GM12878 (cell line): ENCODE data around the gene STX4. TPM values are rescaled to one million over a fixed set of nuclear protein-coding genes. Genes with fewer than 3 reads are reported as not detected.

Experiments
- ATAC-seq: fragments of 200-7000 bp; cut with Tn5 transposase; 3 replicates; pipeline ENCODE4 v1.9.1; 2020; ENCODE audit warnings: mild to moderate bottlenecking, moderate library complexity
- BruUV-seq: library from RNA; stranded (reverse); fragments of 400-500 nt; replicated peaks from 2 replicates; lab custom pipeline; 2021; lab: Mats Ljungman, UMichigan
- CTCF ChIA-PET: fragments of 300-600 bp; sonication (Branson Sonifier 250); formaldehyde crosslinking; extraction: SDS; loops from one replicate; lab custom pipeline; 2021; ENCODE audit warnings: inconsistent platforms; lab: Yijun Ruan, JAX
- POLR2A ChIA-PET: fragments of 350-600 bp; formaldehyde crosslinking; extraction: SDS; loops from one replicate; lab custom pipeline; 2021; ENCODE audit warnings: inconsistent platforms; lab: Charles Lee
- RAD21 ChIA-PET: fragments of 300-600 bp; sonication (Branson Sonifier 250); formaldehyde crosslinking; loops from one replicate; lab custom pipeline; 2023; ENCODE audit warnings: antibody characterized with exemption; ENCODE audit not compliant: unreplicated experiment; lab: Charles Lee
- SMC1A ChIA-PET: fragments of 300-600 bp; sonication (Branson Sonifier 250); formaldehyde crosslinking; loops from one replicate; lab custom pipeline; 2023; ENCODE audit not compliant: unreplicated experiment, uncharacterized antibody; lab: Charles Lee
- DNase-seq: peaks from one replicate; pipeline ENCODE4 v3.0.0-alpha.2; 2011; ENCODE audit warnings: low read depth, low spot score
- FAIRE-seq: peaks from 3 replicates; lab custom pipeline; 2011; peaks lifted over from hg19 to GRCh38; lab: Jason Lieb, UNC
- H2AFZ ChIP-seq: 2 replicates; pipeline ENCODE4 v1.6.0; 2011; ENCODE audit warnings: low read depth, low read length, control low read depth; ENCODE audit not compliant: control insufficient read depth
- H3K27ac ChIP-seq: 2 replicates; pipeline ENCODE4 v1.5.1; 2011; ENCODE audit warnings: control low read depth; ENCODE audit not compliant: control insufficient read depth, insufficient read depth
- H3K27me3 ChIP-seq, 2 experiments: replicated peaks in 1 of 2; 2 replicates each; pipeline versions ENCODE4 v1.6.0 to v1.6.1; 2011; ENCODE audit warnings: low read length in 1 of 2; ENCODE audit not compliant: control insufficient read depth in 2 of 2, insufficient read depth in 2 of 2
- H3K36me3 ChIP-seq, 2 experiments: 2 replicates each; pipeline ENCODE4 v1.5.1; 2011; ENCODE audit warnings: low read length in 1 of 2; ENCODE audit not compliant: control insufficient read depth in 2 of 2, insufficient read depth in 2 of 2
- H3K4me1 ChIP-seq: 2 replicates; pipeline ENCODE4 v1.6.1; 2011; ENCODE audit warnings: mild to moderate bottlenecking, low read length, moderate library complexity, mixed read lengths; ENCODE audit not compliant: control insufficient read depth, insufficient read depth
- H3K4me2 ChIP-seq: 2 replicates; pipeline ENCODE4 v1.6.0; 2011; ENCODE audit warnings: control low read depth; ENCODE audit not compliant: control insufficient read depth, insufficient read depth
- H3K4me3 ChIP-seq: fragments of 200-600 bp; sonication (generic); 2 replicates; pipeline ENCODE4 v1.5.1; 2016
- H3K79me2 ChIP-seq: 2 replicates; pipeline ENCODE4 v1.6.0; 2011; ENCODE audit warnings: low read length; ENCODE audit not compliant: control insufficient read depth, insufficient read depth
- H3K9ac ChIP-seq: 2 replicates; pipeline ENCODE4 v1.8.0; 2011; ENCODE audit warnings: low read length, control low read depth, mixed read lengths; ENCODE audit not compliant: control insufficient read depth, insufficient read depth
- H3K9me3 ChIP-seq: replicated peaks from 3 replicates; pipeline ENCODE4 v1.5.1; 2011; ENCODE audit warnings: mild to moderate bottlenecking, low read length; ENCODE audit not compliant: control insufficient read depth, insufficient read depth
- H4K20me1 ChIP-seq: 2 replicates; pipeline ENCODE4 v1.6.0; 2011; ENCODE audit not compliant: control insufficient read depth, insufficient read depth
- ATF7 ChIP-seq: fragments of 450-650 bp; IDR thresholded peaks from 2 replicates; pipeline ENCODE4 v1.6.1; 2016; ENCODE audit warnings: low read depth, mild to moderate bottlenecking
- BACH1 ChIP-seq: fragments of 450-650 bp; IDR thresholded peaks from 2 replicates; pipeline ENCODE4 v1.6.1; 2017; ENCODE audit warnings: mild to moderate bottlenecking, borderline replicate concordance
- BMI1 ChIP-seq: fragments of 450-650 bp; IDR thresholded peaks from 2 replicates; pipeline ENCODE4 v1.6.1; 2016; ENCODE audit warnings: mild to moderate bottlenecking, moderate library complexity, borderline replicate concordance
- FOS ChIP-seq: IDR thresholded peaks from 3 replicates; pipeline ENCODE4 v1.6.1; 2011; ENCODE audit warnings: borderline replicate concordance; ENCODE audit not compliant: insufficient read length; ENCODE audit errors: extremely low read depth
- HDGF ChIP-seq: fragments of 450-650 bp; IDR thresholded peaks from 2 replicates; pipeline ENCODE4 v1.6.1; 2016; ENCODE audit warnings: antibody characterized with exemption
- JUNB ChIP-seq: IDR thresholded peaks from 2 replicates; pipeline ENCODE4 v1.6.1; 2016; ENCODE audit warnings: antibody characterized with exemption, mild to moderate bottlenecking
- NFIC ChIP-seq: IDR thresholded peaks from 2 replicates; pipeline ENCODE4 v1.6.1; 2012; ENCODE audit warnings: low read depth, mild to moderate bottlenecking, inconsistent platforms, low read length, moderate library complexity
- NFYA ChIP-seq: IDR thresholded peaks from 2 replicates; pipeline ENCODE4 v1.6.1; 2011; ENCODE audit warnings: low read depth, mild to moderate bottlenecking, low read length, improper control_type of control experiment, borderline replicate concordance
- NRF1 ChIP-seq: conservative IDR thresholded peaks from 2 replicates; pipeline ENCODE4 v1.6.1; 2011; ENCODE audit warnings: mild to moderate bottlenecking, low read depth, low read length, improper control_type of control experiment
- POLR2A ChIP-seq: IDR thresholded peaks from 2 replicates; pipeline ENCODE4 v1.6.1; 2011; ENCODE audit warnings: low read depth, mild to moderate bottlenecking, low read length
- SIX5 ChIP-seq: IDR thresholded peaks from 2 replicates; pipeline ENCODE4 v1.6.1; 2011; ENCODE audit warnings: mild to moderate bottlenecking, low read depth, low read length, moderate library complexity; ENCODE audit not compliant: severe bottlenecking
- ZNF24 ChIP-seq: fragments of 450-650 bp; IDR thresholded peaks from 2 replicates; pipeline ENCODE4 v1.6.1; 2017; ENCODE audit warnings: antibody characterized with exemption, mild to moderate bottlenecking
- WGBS: methylation state at CpG from one replicate; pipeline ENCODE4 v1.1.6; 2016; ENCODE audit warnings: low lambda C conversion rate; ENCODE audit not compliant: insufficient replicate concordance, insufficient coverage; ENCODE audit errors: missing lambda C conversion rate; 5-methylcytosine and 5-hydroxymethylcytosine counted together
- in situ Hi-C: fragments of 300-500 bp; cut with MboI; formaldehyde crosslinking; loops from 9 replicates; pipeline ENCODE4 v1.14.3; 2018; ENCODE audit warnings: mixed read lengths
- intact Hi-C: fragments of 100-400 bp; cut with micrococcal nuclease; formaldehyde crosslinking; loops from one replicate; pipeline ENCODE4 v1.14.2; 2022; ENCODE audit not compliant: unreplicated experiment
- polyA plus RNA-seq, 11 experiments: library from polyadenylated mRNA; depleted of rRNA in 4 of 11; unstranded in 6 of 11; stranded (reverse) in 5 of 11; fragments of >200 nt; fragmentation: Nextera tagmentation in 4 of 11; fragmentation: Illumina TruSeq in 1 of 11; extraction: Ambion mirVana in 4 of 11; extraction: Trizol in 1 of 11; gene quantifications; 1 replicate in 1 of 11; 2 replicates in 10 of 11; pipeline versions ENCODE4 v1.2.1 to v1.2.3, GENCODE V29; 2011 to 2016; ENCODE audit warnings: inconsistent platforms in 2 of 11, missing spikeins in 2 of 11, low read depth in 1 of 11
- total RNA-seq, 4 experiments: library from RNA; depleted of rRNA in 3 of 4; stranded (reverse); fragments of >200 nt in 3 of 4; fragmentation: Illumina TruSeq in 1 of 4; extraction: Trizol in 1 of 4; gene quantifications; 2 replicates each; pipeline versions ENCODE4 v1.2.1 to v1.2.3, GENCODE V29; 2013 to 2021
- TF ChIP-seq, protein P1 (sequence below): fragments of 450-650 bp; conservative IDR thresholded peaks from 2 replicates; pipeline ENCODE4 v1.6.1; 2017; ENCODE audit warnings: mild to moderate bottlenecking, moderate library complexity
- TF ChIP-seq, protein P2 (sequence below): IDR thresholded peaks from 2 replicates; pipeline ENCODE4 v1.6.1; 2012; ENCODE audit warnings: improper control_type of control experiment, low read depth, low read length; ENCODE audit not compliant: insufficient replicate concordance

Gene STX4
- total and polyA plus RNA-seq, 10 of the 15 experiments (the other 5 are each of a cell fraction or from before 2014, with no cell fraction given): 3.3 to 37.6 (median 22.6) TPM

DNA sequence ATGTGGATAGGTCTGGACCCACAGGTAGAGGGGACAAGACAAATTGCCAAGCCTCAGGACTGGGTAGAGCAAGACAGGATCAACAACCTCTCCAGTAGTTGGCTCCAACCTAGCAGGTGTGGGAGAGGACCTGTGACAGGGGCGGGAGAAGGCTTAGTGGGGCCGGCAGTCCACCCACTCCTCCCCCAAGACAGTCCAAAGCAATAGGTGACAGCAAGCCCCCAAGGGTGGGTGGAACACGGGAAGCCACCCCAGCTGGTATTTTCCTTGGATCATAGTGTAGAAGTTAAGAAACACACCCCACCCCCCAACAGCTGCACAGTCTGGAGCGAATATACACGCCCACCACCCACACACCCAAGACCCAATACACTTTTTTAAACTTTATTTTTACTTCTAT lies 4.1 kb upstream of the STX4 start:
- no peak overlapping the region for H2AFZ ChIP-seq
- ATAC-seq (no peak), DNase-seq (no peak), FAIRE-seq (no peak)
- ChIA-PET POLR2A (interaction anchor here (0.5 kb wide), 1 partner anchor 381 kb away, joined by 3 read pairs; no protein-coding TSS in a partner anchor), CTCF (interaction anchor here (1.1 kb wide), 1 partner anchor 44 kb away, joined by 3 read pairs; the partner anchor contains the start of genes ZNF646 and ZNF668), SMC1A (no interaction called here), RAD21 (no interaction called here)
- H3K79me2 ChIP-seq: peaks cover 4% of the 10 kb centered on the region
- H3K27ac ChIP-seq: no peak overlapping the region
- no peaks in the 10 kb centered on the region for H3K27me3 ChIP-seq
- H3K9me3 ChIP-seq: no peaks in the 10 kb centered on the region
- H3K4me3 ChIP-seq: no peak overlapping the region
- in situ Hi-C loops: no loop called here
- no peak overlapping the region for H3K9ac ChIP-seq
- H3K4me1 ChIP-seq: no peaks in the 10 kb centered on the region; the same call in 1 of the 2 replicates
- BruUV-seq: no TSS peak
- no peaks in the 10 kb centered on the region for H4K20me1 ChIP-seq
- 37% methylated on average over 5 of the region's 5 CpGs for WGBS
- no peak for TF ChIP-seq JUNB
- no peak for TF ChIP-seq HDGF
- no peak for TF ChIP-seq BMI1
- no peak for TF ChIP-seq SIX5
- no peak for TF ChIP-seq POLR2A
- TF ChIP-seq, protein P1, sequence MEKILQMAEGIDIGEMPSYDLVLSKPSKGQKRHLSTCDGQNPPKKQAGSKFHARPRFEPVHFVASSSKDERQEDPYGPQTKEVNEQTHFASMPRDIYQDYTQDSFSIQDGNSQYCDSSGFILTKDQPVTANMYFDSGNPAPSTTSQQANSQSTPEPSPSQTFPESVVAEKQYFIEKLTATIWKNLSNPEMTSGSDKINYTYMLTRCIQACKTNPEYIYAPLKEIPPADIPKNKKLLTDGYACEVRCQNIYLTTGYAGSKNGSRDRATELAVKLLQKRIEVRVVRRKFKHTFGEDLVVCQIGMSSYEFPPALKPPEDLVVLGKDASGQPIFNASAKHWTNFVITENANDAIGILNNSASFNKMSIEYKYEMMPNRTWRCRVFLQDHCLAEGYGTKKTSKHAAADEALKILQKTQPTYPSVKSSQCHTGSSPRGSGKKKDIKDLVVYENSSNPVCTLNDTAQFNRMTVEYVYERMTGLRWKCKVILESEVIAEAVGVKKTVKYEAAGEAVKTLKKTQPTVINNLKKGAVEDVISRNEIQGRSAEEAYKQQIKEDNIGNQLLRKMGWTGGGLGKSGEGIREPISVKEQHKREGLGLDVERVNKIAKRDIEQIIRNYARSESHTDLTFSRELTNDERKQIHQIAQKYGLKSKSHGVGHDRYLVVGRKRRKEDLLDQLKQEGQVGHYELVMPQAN: no peak
- no peak for TF ChIP-seq NRF1
- no peak for TF ChIP-seq NFIC
- TF ChIP-seq, protein P2, sequence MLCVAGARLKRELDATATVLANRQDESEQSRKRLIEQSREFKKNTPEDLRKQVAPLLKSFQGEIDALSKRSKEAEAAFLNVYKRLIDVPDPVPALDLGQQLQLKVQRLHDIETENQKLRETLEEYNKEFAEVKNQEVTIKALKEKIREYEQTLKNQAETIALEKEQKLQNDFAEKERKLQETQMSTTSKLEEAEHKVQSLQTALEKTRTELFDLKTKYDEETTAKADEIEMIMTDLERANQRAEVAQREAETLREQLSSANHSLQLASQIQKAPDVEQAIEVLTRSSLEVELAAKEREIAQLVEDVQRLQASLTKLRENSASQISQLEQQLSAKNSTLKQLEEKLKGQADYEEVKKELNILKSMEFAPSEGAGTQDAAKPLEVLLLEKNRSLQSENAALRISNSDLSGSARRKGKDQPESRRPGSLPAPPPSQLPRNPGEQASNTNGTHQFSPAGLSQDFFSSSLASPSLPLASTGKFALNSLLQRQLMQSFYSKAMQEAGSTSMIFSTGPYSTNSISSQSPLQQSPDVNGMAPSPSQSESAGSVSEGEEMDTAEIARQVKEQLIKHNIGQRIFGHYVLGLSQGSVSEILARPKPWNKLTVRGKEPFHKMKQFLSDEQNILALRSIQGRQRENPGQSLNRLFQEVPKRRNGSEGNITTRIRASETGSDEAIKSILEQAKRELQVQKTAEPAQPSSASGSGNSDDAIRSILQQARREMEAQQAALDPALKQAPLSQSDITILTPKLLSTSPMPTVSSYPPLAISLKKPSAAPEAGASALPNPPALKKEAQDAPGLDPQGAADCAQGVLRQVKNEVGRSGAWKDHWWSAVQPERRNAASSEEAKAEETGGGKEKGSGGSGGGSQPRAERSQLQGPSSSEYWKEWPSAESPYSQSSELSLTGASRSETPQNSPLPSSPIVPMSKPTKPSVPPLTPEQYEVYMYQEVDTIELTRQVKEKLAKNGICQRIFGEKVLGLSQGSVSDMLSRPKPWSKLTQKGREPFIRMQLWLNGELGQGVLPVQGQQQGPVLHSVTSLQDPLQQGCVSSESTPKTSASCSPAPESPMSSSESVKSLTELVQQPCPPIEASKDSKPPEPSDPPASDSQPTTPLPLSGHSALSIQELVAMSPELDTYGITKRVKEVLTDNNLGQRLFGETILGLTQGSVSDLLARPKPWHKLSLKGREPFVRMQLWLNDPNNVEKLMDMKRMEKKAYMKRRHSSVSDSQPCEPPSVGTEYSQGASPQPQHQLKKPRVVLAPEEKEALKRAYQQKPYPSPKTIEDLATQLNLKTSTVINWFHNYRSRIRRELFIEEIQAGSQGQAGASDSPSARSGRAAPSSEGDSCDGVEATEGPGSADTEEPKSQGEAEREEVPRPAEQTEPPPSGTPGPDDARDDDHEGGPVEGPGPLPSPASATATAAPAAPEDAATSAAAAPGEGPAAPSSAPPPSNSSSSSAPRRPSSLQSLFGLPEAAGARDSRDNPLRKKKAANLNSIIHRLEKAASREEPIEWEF: no peak
- TF ChIP-seq BACH1: no peak
- no peak for TF ChIP-seq ZNF24
- TF ChIP-seq NFYA: no peak
- no peak for TF ChIP-seq FOS
- TF ChIP-seq ATF7: no peak
- H3K4me2 ChIP-seq: no peak overlapping the region
- intact Hi-C loops: no loop called here
- H3K36me3 ChIP-seq: no peaks in the 10 kb centered on the region
